ENCODE data around the gene GLYATL1.

Gene GLYATL1, protein sequence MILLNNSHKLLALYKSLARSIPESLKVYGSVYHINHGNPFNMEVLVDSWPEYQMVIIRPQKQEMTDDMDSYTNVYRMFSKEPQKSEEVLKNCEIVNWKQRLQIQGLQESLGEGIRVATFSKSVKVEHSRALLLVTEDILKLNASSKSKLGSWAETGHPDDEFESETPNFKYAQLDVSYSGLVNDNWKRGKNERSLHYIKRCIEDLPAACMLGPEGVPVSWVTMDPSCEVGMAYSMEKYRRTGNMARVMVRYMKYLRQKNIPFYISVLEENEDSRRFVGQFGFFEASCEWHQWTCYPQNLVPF

DNA sequence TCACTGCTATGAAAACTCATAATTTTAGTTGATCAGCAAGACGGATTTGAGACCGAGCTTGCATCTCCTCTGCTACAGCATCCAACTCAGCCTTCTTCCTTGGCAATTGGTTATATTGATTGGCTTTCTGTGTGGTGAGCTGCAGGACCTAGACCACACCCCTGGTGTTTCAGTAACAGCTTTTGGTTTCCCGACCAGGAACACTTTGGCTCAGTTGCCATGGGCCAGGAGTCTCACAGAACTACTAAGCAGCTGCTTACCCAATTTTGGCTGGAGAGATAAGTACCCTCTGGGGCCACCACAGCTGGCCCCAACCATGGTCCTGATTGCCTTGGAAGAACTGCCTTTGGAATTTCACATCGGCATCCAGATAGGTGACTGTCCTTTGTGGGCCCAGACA, at the start of gene GLYATL1:
GLYATL1 (plus strand) TSS at position 212 of the 400 bp plus-strand sequence. CDS start 7,600 bp downstream, outside the sequence.
- DNase-seq = no peak

DNA sequence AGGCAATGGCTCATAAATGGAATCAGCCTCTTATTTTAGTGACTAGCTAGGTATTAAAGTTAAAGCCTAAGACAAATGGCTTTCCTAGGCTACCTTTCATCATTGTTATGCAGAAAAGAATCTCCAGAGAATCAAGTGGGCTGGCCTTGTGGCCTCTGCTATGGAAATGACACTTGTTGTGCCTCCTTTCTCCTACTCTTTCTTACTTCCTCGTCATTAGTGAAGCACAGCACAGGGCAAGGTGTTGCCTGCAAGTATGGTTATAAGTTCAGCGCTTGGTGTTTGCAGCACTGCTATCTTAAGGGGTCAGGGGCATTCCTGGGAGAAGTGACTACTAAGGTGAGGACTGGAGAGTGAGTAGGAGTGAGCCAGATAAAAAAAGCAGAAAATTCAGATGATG, 45.4 kb upstream of the GLYATL1 start:
- no peak for DNase-seq

DNA sequence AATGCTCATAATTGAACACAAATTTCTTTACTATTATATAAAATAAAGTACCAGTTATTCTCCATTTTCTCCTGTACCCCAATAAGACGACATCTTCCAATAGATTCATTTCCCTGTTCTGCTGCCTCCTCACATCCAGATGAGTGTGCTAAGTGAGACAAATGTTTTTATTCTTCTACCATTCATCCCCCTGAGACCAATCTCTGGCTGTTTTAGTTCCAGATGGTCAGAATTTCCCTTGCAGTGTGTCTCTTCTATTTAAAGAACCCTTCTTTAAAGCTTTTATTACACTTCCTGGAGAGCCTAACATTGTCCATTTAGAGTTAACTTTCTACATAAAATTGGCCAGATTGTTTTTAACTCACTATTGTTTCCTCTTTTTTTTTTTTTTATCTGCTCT, 41.2 kb upstream of the GLYATL1 start:
- no peak for DNase-seq

DNA sequence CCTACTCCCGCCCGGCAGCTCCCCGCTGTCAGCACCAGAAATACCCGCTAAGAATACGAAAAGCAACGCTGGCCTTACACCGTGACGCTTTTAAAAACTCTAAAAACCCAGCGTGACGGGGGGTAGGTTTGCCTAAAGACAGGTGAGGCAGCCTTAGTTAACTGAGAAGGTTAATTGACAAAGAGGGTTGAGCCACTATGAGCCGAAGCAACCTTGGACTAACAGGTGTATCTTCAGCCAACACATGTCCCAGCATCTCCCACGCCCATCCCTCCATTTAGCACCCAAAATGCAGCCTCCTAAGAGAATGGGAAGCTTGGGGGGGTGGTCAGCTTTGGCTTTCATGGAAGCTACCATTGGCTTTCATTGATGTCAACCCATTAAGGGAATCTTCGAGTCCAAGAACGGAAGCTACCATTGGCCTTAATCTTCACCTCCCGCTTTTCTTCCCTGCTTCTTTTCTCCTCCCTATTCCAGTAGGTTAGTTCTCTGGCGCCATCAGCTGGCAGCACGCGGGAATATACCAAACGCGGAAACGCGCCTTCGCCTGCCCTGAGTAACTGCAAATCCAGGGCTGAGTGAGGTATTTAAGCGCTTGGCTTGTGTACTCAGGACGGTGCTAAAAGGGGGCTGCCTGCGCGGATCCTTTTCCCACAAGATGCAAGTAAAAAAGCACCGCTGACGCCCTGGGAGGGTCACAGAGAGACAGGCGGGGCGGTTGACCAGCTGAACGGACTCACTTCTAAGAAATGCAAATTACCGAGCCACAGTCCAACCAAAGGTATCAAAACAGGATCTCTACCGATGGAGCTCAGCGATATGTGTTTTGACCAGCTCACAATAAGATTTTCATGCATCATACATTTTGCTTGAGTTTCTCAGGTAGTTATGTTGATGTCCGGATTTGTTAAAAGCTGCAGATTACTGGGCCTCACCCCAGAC, 38.5 kb upstream of the GLYATL1 start:
- peak; percentile 67 for DNase-seq

DNA sequence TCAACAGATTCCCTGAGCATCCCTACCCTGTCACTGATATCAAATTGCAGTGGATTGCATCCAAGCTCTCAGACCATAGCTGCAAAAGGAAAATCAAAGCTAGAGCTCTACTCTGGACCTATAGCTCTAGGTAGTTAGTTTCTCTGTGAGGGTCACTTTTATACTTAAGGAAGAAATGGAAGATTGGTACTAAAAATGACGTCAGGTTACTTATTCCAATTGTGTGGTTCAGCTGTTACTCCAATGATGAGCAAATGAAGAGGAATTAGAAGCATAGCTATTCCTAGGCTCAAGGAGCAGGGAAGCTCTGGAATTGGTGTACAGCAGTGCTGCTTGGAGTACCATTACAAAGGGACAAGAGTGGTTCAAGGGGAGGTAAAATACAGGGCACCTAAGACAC, 36.4 kb upstream of the GLYATL1 start:
- no peak for DNase-seq

DNA sequence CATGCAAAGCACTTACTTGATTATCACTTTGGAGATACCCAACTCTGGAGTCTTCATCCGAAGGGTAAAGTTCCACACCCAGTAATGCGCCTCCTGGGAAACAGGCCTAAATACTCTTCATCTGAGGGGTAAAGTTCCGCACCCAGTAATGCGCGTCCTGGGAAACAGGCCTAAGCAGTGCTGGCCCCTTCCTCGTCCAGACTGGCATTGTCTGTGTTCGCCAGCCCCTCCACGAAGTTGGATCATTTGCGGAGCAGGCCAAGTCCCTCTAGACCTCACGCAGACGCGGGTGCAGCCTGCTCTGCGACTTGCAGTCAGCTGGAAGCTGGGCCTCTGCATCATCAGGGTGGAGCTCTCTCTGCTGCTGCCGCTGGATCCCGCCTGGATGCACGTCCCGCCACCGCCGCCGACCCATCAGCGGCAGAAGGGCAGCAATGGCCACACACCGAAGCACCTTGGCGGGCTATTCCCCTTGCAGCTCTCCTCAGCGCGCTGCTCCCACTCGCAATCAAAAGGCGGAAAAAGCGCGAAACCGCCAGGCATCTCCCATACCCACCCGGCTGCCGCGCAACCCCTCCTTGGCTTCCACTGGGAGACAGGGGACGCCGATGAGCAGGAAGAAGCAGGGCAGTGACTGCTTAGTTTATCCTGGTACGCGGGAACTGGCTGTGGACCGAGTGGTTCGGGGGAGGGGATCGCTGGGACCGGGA, 34.1 kb upstream of the GLYATL1 start:
- no peak for DNase-seq

DNA sequence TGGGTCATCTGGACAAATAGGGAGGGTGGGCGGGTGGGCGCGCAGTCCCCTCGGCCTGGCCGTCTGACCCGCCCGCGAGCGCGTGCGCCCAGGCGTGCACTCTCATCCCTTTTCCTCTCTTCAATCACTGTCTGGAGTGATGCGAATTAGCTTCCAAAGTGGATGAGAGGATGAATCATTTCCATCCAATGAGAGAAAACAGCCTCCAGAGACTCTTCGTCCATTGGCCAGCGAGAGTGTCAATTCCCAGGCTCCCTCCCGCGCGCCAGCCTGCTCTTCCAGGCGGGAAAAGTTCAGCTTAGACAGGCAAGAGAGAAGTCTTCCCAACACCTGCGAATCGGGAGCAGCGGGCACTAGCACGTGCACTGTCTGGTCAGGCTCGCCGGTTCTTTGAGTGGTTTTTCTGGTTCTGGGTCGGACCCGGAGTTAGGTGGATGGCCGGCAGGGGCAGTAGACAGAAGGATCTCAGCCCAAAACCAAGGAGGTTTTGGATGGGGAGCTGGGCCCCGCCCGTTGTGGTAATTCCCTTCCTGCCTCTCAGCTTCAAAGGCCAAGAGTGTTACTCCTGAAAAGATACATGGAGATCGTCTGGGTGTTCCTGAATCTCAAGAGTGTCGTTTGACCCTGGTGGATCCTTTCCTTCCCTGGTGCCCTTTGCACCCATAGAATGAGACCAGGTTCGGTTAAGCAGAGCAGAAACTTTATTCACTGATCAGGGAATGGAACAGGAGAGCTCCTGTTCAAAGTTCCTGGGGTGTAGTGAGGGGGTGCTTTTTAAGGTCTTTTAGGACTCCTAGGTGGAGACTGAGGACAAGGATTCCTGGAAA, 33.4 kb upstream of the GLYATL1 start:
- no peak for DNase-seq

DNA sequence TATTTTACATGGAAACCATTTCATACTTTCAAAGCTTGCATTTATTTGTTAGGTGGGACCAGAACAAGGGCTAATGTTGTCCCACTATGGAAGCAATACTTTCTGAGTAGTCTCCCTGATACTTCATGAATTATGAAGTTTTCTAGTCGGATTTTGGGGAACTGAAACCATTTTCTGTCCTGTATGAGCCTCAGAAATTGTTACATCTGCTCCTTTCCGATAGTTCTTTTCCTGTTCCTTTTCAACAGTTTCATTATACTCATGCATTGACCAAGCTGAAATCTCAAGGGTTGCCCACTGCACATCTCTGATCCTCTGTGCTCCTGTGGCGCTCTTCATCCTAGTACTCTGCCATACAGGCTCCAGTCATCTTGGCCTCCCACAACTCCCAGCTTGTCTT, 31.5 kb upstream of the GLYATL1 start:
- DNase-seq = peak; percentile 96

DNA sequence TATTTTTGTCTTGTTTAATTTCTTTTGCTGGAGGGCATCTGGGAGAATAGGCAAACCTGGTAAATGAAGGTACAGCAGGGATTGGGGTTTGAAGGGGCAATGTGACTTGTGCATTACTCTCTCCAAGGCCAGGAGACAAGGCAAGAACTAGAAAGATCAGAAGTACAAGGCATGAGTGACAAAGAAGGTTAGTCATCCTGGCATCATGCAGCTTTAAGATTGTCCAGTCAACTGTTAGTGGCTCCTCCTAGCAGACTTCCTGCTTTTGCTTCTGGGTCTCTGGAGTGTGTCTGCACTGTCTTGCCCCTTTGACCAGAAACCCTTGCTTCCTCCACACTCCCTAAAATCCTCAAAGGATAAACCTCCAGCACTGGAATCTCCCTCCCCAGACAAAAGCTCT, 27.2 kb upstream of the GLYATL1 start:
- peak; percentile 46 for DNase-seq

DNA sequence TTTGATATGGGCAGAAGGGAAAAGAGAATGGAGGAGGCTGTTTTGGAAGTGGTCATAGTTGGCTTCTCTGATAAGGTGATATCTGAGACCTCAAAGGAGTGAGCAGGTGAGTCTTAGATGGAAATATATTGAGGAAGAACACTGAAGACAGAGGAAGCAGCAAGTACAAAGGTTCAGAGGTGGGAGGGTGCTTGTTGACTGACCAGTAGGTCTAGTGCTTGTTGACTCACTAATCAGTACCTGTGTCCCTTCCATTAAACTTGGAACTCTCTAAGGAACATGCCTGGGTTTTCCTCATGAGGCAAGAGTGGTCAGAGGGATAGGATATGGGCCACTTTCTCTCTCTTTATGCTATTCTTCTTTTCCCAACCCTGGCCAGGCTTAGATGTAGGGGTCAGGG, 25.6 kb upstream of the GLYATL1 start:
- no peak for DNase-seq

DNA sequence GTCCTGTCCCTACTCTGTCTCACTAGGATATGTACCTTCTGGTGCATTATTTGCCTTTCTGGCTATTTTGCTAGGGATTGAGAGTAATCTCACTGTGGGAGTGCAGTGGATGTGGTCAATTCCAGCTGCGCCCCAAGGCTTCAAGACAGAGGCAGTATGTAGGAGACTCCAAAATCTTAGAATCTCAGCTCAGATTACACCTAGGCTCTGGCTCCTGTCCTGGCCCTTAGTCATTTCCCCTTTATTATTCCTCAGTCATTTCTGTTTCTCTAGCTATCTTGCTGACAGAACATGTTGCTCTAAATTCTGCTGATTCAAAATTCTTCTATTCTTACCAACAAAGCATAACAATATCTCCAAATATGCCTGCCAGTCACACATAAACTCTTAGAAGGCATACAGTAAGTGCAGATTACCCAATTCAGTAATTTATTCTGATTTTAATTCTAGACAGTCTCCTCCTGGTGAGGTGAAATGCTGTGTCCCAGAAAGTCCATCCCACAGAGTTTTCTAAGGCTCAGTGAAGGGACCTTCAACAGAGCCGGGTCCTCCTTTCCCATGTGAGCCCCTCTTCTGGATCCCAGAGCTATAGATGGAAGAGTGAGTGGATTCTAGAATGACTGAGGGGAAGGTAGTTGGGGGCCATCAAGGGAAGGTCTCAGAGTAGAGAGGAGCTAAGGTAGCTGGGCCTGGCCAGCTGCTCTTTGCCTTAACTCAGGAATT, 24.3 kb upstream of the GLYATL1 start:
- no peak for DNase-seq

DNA sequence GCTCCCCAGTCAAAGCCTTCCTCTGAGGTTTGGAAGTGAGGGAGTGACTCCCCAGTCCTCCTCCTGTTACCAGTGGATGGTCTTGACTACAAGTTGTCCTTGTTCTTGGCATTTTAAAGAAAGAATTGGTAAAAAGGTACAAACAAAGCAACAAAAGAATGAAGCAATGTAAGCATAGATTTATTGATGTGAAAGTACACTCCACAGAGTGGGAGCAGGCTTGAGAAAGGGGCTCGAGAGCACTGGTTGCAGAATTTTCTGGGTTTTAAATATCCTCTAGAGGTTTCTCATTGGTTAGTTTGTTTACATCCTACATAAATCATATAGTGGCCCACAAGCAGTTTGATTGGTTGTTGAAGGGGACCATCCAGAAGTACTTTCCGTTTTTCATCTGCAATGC, 22.7 kb upstream of the GLYATL1 start:
- no peak for DNase-seq

DNA sequence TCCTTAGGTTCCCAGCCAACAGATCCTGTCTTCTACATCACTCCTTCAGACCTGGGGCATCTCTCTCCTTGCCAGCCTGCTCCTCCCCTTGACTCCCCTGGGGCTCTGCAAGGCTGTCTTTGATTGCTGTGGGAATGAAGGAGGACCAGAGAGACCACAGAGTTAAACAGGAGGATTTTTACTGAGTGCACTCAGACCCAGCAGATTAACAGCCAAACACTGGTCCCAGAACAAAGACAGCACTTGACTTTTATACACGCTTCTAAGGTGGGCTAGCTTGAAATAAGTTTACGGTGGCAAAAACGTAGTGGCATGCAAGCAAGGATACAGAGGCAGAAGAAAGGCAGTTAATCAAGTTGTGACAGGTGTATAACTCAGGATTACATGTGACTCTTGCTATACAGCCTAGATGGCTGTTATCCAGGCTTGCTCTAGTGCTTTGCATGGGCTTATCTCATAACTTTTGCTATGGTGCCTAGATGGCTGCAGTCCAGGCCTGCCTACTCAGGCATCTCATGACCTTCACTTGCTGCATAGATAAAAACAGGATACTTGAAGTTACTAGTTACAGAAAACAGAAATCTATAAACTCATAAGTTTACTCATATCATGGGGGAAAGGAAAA, 22.0 kb upstream of the GLYATL1 start:
- DNase-seq = no peak

DNA sequence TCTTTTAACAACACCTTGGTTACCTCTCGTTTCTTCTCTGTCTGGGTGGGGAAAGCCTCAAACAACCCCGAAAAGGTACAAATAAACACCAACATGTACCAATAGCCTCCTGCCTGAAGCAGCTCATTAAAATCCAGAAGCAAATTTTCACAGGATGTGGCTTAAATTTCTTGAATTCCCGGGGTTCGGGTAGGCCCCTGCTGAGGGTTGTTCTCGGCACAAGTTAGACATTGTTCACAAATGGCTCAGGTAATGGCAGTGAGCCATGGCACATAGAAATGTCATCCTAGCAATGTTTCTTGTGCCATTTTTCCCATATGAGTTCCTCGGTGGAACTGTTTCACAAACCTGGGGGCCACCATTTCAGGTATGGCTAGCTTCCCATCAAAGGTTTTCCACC, 19.7 kb upstream of the GLYATL1 start:
- DNase-seq = no peak

DNA sequence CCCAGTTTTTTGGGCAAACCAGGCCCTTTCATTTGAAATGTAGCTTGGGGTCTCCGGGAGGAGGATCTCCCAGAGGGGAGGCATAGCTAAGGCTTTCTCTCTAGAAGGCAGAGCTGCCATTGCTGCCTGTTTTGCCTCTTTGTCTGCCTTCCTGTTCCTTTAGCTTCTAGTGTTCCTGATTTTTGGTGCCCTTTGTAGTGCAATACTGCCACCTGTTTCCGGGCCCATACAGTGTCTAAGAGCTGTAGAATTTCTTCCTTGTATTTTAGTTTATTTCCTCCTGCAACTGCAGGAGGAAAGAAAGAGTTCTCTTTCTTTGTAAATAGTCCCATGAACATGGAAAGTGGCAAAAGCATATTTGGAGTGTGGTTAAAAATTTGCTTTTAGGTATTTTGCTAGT, 19.3 kb upstream of the GLYATL1 start:
- DNase-seq = peak; percentile 62

DNA sequence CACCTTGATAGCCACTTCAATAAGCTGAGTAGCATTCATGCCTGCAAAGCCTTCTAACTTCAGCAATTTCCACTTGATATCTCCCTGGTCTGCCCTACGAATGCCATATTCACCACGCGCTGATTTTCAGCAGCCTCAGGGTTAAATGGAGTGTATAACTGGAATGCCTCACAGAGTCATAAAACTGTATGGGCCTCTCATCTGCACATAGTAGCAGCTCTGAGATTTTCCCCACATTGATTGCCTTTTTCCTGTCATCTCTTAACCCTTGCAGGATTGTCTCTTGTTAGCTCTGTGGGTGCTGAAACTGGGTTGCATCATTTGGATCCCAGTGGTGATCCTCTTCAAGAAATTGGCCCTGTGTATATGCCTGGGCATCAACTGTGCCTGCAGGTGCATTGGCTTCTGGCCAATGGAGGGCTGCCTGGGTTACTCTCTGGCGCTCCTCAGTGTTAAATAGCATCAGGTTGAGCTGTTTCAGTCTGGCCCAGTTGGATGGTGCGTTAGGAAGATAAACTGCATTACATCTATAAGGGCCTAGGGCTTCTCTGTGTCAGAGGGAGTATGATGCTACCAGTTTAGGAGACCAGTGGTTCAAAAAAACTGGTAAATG, 17.4 kb upstream of the GLYATL1 start:
- DNase-seq = no peak

DNA sequence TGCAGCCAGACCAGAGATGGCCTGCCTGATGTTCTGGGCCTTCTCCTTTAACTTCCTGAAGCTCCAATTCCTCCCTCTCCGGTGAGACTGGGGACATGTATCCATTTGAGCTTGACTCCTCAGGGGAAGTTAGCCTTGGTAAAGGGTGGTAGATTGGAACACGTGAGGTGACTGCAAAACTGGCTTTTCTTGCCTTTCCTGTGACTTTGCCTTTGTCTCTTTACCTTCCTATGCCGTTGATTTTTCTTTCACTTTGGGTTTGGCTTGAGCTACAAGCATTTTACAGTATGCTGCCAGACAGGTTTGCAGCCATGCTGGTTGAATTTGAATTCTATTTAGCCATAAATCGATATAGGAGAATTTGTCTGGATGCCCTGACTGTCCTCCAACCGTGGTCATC, 16.8 kb upstream of the GLYATL1 start:
- no peak for DNase-seq

DNA sequence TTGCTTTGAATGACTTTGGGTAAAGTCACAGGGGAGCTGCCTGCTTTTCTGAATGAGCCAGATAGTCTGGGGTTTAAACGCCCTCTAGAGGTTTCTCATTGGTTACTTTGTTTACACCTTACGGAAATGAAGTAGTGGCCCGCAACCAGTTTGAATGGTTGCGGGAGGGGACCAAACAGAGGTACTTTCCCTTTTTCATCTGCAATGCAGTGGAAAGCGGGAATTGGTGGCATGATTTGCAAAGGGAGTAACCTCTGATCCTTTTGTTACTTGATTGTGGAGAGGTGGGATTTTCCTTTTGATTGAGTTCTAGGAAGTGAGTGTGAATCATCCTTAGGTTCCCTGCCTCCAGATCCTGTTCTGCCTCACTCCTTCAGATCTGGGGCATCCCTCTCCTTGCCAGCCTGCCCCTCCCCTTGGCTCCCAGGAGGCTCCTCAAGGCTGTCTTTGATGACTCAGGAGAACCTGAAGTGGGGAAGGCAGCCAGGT, 15.9 kb upstream of the GLYATL1 start:
- peak; percentile 11 for DNase-seq

DNA sequence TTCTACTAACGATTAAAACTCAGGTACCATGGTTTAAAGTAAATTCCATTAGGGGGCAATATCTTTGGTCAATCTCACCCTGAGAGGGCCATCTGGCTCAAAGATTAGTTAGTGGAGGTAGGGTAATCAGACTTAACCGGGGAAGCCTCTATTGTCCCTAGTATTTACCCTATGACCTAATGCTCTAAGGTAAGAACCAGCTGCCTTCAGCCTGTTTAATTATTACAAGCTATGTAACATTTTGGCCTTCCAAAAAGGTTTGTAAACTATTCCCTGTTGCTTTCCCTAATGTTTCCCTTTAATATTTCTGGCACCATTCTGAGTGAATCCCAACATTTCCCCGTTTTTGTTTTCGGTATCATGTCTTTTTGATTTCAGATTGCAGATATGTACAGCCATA, 15.1 kb upstream of the GLYATL1 start:
- no peak for DNase-seq

DNA sequence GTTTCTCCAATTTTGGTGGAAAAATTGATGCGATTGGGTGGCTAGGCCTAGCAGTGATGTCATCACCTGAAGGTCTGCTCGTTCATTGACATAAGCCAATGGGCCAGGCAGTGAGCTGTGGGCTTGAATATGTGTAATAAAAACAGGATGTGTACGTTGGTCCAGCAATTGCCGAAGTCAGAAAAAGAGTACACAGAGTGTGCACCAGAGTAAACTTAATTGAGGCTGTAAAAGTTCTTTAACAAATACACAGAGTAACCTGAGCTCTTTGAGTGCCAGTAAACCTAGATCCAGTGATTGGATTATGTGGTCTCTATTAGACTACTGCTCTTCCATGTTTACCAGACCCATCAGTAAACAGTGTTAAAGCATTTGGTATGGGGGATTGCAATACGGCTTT, 13.0 kb upstream of the GLYATL1 start:
- no peak for DNase-seq

DNA sequence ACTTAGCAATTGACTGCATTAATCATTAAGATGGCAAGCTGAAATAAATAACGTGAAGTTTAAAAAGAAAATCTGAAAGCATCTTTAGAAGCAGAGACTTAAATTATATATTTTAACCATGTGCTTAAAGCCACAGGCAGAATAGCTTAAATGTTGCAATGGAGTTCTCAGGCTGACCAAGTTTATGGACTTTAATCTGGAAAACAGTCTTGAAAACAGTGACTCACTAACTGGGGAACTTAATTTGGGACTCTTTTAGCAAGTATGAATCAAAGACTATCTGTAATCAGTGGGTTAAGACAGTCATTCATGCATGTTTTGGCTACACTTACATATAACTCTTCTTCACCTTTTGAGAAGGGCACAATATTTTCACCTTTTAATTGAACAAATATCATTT, 12.6 kb upstream of the GLYATL1 start:
- DNase-seq = no peak
